H9 (cell line): ENCODE results near the gene FOXO1. TPM values are rescaled to one million over a fixed set of nuclear protein-coding genes. Genes with fewer than 3 reads are reported as not detected.

ENCODE experiments used
- DNase-seq: peaks from one replicate; pipeline ENCODE4 v3.0.0-alpha.2; 2017
- H2AFZ ChIP-seq: one replicate; pipeline ENCODE4 v1.6.1; 2013; ENCODE audit warnings: mild to moderate bottlenecking, low read length, control low read depth, moderate library complexity
- H2AK5ac ChIP-seq: 2 replicates; pipeline ENCODE4 v1.6.1; 2013; ENCODE audit warnings: low read length, control low read depth, mixed read lengths; ENCODE audit not compliant: insufficient read length
- H2BK120ac ChIP-seq: one replicate; pipeline ENCODE4 v1.6.1; 2013; ENCODE audit warnings: low read depth, mild to moderate bottlenecking, low read length, control low read depth, inconsistent platforms; ENCODE audit not compliant: poor library complexity, severe bottlenecking
- H2BK12ac ChIP-seq: 2 replicates; pipeline ENCODE4 v1.6.1; 2013; ENCODE audit warnings: low read length, control low read depth, mixed read lengths, low read depth; ENCODE audit not compliant: insufficient read length
- H2BK15ac ChIP-seq: 2 replicates; pipeline ENCODE4 v1.6.1; 2013; ENCODE audit warnings: low read depth, low read length, control low read depth
- H2BK20ac ChIP-seq: one replicate; pipeline ENCODE4 v1.6.1; 2013; ENCODE audit warnings: low read depth, mild to moderate bottlenecking, low read length, control low read depth, inconsistent platforms; ENCODE audit not compliant: poor library complexity, severe bottlenecking
- H2BK5ac ChIP-seq: 2 replicates; pipeline ENCODE4 v1.6.1; 2013; ENCODE audit warnings: low read length, control low read depth, mixed read lengths; ENCODE audit not compliant: insufficient read length
- H3K14ac ChIP-seq: 2 replicates; pipeline ENCODE4 v1.6.1; 2013; ENCODE audit warnings: low read length, control low read depth; ENCODE audit not compliant: insufficient read depth
- H3K18ac ChIP-seq: 2 replicates; pipeline ENCODE4 v1.6.1; 2013; ENCODE audit warnings: low read depth, mild to moderate bottlenecking, mixed read lengths, low read length, control low read depth; ENCODE audit not compliant: insufficient read length
- H3K23ac ChIP-seq: 2 replicates; pipeline ENCODE4 v1.6.1; 2013; ENCODE audit warnings: low read length, control low read depth, mixed read lengths, low read depth; ENCODE audit not compliant: insufficient read length
- H3K23me2 ChIP-seq: 2 replicates; pipeline ENCODE4 v1.6.1; 2013; ENCODE audit warnings: low read depth, mild to moderate bottlenecking, mixed read lengths, low read length, control low read depth; ENCODE audit not compliant: insufficient read length, poor library complexity, severe bottlenecking
- H3K27ac ChIP-seq: 2 replicates; pipeline ENCODE4 v1.5.1; 2013; ENCODE audit warnings: low read length, control low read depth, mixed read lengths, low read depth; ENCODE audit not compliant: insufficient read length
- H3K27me3 ChIP-seq: 2 replicates; pipeline ENCODE4 v1.6.1; 2013; ENCODE audit warnings: low read length, control low read depth, inconsistent platforms; ENCODE audit not compliant: insufficient read depth
- H3K4ac ChIP-seq: 2 replicates; pipeline ENCODE4 v1.6.1; 2013; ENCODE audit warnings: low read depth, mild to moderate bottlenecking, control low read depth, inconsistent platforms, low read length, moderate library complexity
- H3K4me1 ChIP-seq: 2 replicates; pipeline ENCODE4 v1.6.1; 2013; ENCODE audit warnings: low read length, control low read depth, inconsistent platforms; ENCODE audit not compliant: insufficient read depth
- H3K4me2 ChIP-seq: 2 replicates; pipeline ENCODE4 v1.6.1; 2013; ENCODE audit warnings: low read length, control low read depth, mixed read lengths; ENCODE audit not compliant: insufficient read length, insufficient read depth
- H3K56ac ChIP-seq: 2 replicates; pipeline ENCODE4 v1.6.1; 2013; ENCODE audit warnings: low read depth, mild to moderate bottlenecking, mixed read lengths, low read length, control low read depth; ENCODE audit not compliant: insufficient read length
- H3K79me1 ChIP-seq: 2 replicates; pipeline ENCODE4 v1.6.1; 2013; ENCODE audit warnings: low read depth, mild to moderate bottlenecking, moderate library complexity, low read length, control low read depth, inconsistent platforms; ENCODE audit not compliant: insufficient read depth, poor library complexity, severe bottlenecking
- H3K79me2 ChIP-seq: 2 replicates; pipeline ENCODE4 v1.6.1; 2013; ENCODE audit warnings: low read length, control low read depth, inconsistent platforms; ENCODE audit not compliant: insufficient read depth
- H3K9ac ChIP-seq: 2 replicates; pipeline ENCODE4 v1.6.1; 2013; ENCODE audit warnings: low read length, control low read depth, mixed read lengths; ENCODE audit not compliant: insufficient read length; ENCODE audit errors: extremely low read depth
- H3K9me3 ChIP-seq: one replicate; pipeline ENCODE4 v1.6.1; 2013; ENCODE audit warnings: low read depth, low read length, inconsistent platforms; ENCODE audit not compliant: control insufficient read depth
- H3T11ph ChIP-seq: one replicate; pipeline ENCODE4 v1.6.1; 2013; ENCODE audit warnings: mild to moderate bottlenecking, low read length, control low read depth, inconsistent platforms
- H4K20me1 ChIP-seq: one replicate; pipeline ENCODE4 v1.6.1; 2013; ENCODE audit not compliant: control insufficient read depth, insufficient read length, insufficient read depth
- H4K5ac ChIP-seq: 2 replicates; pipeline ENCODE4 v1.6.1; 2013; ENCODE audit warnings: low read depth, mild to moderate bottlenecking, mixed read lengths, low read length, control low read depth; ENCODE audit not compliant: insufficient read length
- H4K8ac ChIP-seq: replicated peaks from 2 replicates; pipeline ENCODE4 v1.6.1; 2013; ENCODE audit warnings: low read length, control low read depth, mixed read lengths, low read depth; ENCODE audit not compliant: insufficient read length
- H4K91ac ChIP-seq: 2 replicates; pipeline ENCODE4 v1.6.1; 2013; ENCODE audit warnings: low read depth, mild to moderate bottlenecking, moderate library complexity, mixed read lengths, low read length, control low read depth; ENCODE audit not compliant: insufficient read length
- H3K27ac Mint-ChIP-seq, 3 experiments: 2 replicates in 2 of 3; 3 replicates in 1 of 3; pipeline ENCODE4 v1.8.0; 2020 to 2021; ENCODE audit warnings: mixed read lengths in 3 of 3, mild to moderate bottlenecking in 1 of 3, moderate library complexity in 1 of 3
- H3K27me3 Mint-ChIP-seq: 2 replicates; pipeline ENCODE4 v1.8.0; 2021; ENCODE audit warnings: low read depth, mild to moderate bottlenecking, moderate library complexity, mixed read lengths
- H3K36me3 Mint-ChIP-seq, 3 experiments: 2 replicates in 2 of 3; 3 replicates in 1 of 3; pipeline ENCODE4 v1.8.0; 2020 to 2021; ENCODE audit warnings: low read depth in 3 of 3, mixed read lengths in 3 of 3; ENCODE audit not compliant: insufficient read depth in 1 of 3
- H3K4me1 Mint-ChIP-seq, 2 experiments: 2 replicates each; pipeline ENCODE4 v1.8.0; 2020; ENCODE audit warnings: mixed read lengths in 2 of 2
- H3K4me3 Mint-ChIP-seq, 2 experiments: 2 replicates in 1 of 2; 3 replicates in 1 of 2; pipeline ENCODE4 v1.8.0; 2020 to 2021; ENCODE audit warnings: mild to moderate bottlenecking in 2 of 2, mixed read lengths in 2 of 2, moderate library complexity in 1 of 2
- H3K9me3 Mint-ChIP-seq, 2 experiments: 2 replicates in 1 of 2; 3 replicates in 1 of 2; pipeline ENCODE4 v1.8.0; 2020; ENCODE audit warnings: mild to moderate bottlenecking in 2 of 2, mixed read lengths in 2 of 2, moderate library complexity in 1 of 2
- WGBS: extraction: QIAGEN DNeasy Blood & Tissue Kit; methylation state at CpG from one replicate; pipeline ENCODE4 v1.1.7; 2013; ENCODE audit warnings: missing lambda C conversion rate, low lambda C conversion rate, mixed read lengths; ENCODE audit not compliant: insufficient read length; ENCODE audit errors: extremely low coverage; 5-methylcytosine and 5-hydroxymethylcytosine counted together
- total RNA-seq: library from RNA; stranded (reverse); gene quantifications from 2 replicates; pipeline ENCODE4 v1.2.1, GENCODE V29; 2021
- TF ChIP-seq, protein P1 (sequence below): fragments of 200-600 bp; sonication (generic); conservative IDR thresholded peaks from 3 replicates; pipeline ENCODE4 v1.8.0; 2021; ENCODE audit warnings: antibody characterized with exemption, mild to moderate bottlenecking

FOXO1 gene
- total RNA-seq, 1 experiment from 2014 or later: 44.6 TPM

DNA sequence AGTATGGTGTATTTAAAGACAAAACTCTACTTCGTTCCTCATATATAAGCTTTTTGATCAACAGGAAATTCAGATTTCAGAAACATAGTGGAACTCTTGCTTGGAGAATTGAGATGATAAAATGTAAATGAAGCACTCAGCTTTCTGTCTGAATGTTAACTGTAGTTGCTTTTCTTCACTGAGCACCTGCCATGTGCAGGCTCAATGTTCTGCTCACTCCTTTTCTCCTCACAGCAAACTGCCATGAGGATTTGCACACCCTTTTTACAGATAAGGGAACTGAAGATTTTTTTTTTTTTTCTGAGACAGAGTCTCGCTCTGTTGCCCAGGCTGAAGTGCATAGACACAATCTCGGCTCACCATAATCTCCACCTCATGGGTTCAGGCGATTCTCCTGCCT is 28.0 kb upstream of the FOXO1 start:
- Histone ChIP-seq H3K23ac (no peak overlapping the region), H3K79me1 (no peaks in the 10 kb centered on the region), H2AK5ac (no peak overlapping the region), H3K27ac (no peak overlapping the region), H4K20me1 (no peaks in the 10 kb centered on the region), H2BK12ac (no peak overlapping the region), H3K79me2 (no peaks in the 10 kb centered on the region), H3K27me3 (no peaks in the 10 kb centered on the region), H3K18ac (no peak overlapping the region), H2BK120ac (no peak overlapping the region), H4K91ac (no peak overlapping the region), H3K9me3 (no peaks in the 10 kb centered on the region), H3K4me2 (no peak overlapping the region), H4K8ac (no peak overlapping the region), H3K4ac (no peak overlapping the region), H3K9ac (no peak overlapping the region), H3K56ac (no peak overlapping the region), H2BK5ac (no peak overlapping the region), H3K23me2 (no peaks in the 10 kb centered on the region), H4K5ac (no peak overlapping the region), H2AFZ (no peak overlapping the region), H2BK15ac (no peak overlapping the region), H3K4me1 (no peaks in the 10 kb centered on the region; the same call in 1 of the 2 replicates), H3K14ac (no peak overlapping the region), H3T11ph (no peak overlapping the region), H2BK20ac (no peak overlapping the region)
- DNase-seq: no peak
- WGBS: no CpG with 5 or more reads among the region's 4 CpGs
- H3K27ac Mint-ChIP-seq: no peak overlapping the region
- H3K27me3 Mint-ChIP-seq: no peaks in the 10 kb centered on the region
- peaks cover 10 to 11% of the 10 kb centered on the region in 2 experiments for H3K4me1 Mint-ChIP-seq
- TF ChIP-seq, protein P1, sequence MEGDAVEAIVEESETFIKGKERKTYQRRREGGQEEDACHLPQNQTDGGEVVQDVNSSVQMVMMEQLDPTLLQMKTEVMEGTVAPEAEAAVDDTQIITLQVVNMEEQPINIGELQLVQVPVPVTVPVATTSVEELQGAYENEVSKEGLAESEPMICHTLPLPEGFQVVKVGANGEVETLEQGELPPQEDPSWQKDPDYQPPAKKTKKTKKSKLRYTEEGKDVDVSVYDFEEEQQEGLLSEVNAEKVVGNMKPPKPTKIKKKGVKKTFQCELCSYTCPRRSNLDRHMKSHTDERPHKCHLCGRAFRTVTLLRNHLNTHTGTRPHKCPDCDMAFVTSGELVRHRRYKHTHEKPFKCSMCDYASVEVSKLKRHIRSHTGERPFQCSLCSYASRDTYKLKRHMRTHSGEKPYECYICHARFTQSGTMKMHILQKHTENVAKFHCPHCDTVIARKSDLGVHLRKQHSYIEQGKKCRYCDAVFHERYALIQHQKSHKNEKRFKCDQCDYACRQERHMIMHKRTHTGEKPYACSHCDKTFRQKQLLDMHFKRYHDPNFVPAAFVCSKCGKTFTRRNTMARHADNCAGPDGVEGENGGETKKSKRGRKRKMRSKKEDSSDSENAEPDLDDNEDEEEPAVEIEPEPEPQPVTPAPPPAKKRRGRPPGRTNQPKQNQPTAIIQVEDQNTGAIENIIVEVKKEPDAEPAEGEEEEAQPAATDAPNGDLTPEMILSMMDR: no peak
- no peaks in the 10 kb centered on the region; a peak in 2 of 5 replicates for H3K9me3 Mint-ChIP-seq
- no peak overlapping the region for H3K4me3 Mint-ChIP-seq
- H3K36me3 Mint-ChIP-seq: no peaks in the 10 kb centered on the region; a peak in 1 of 7 replicates
